HCT116 (cell line): ENCODE results near the gene ZNF543. TPM values are rescaled to one million over a fixed set of nuclear protein-coding genes. Genes with fewer than 3 reads are reported as not detected.

Experiments used
- ATAC-seq: fragments of 200-7000 bp; cut with Tn5 transposase; 2 replicates; pipeline ENCODE4 v1.9.1; 2020; ENCODE audit warnings: mild to moderate bottlenecking, moderate library complexity
- BruUV-seq: library from RNA; stranded (reverse); fragments of 400-500 nt; replicated peaks from 2 replicates; lab custom pipeline; 2021; lab: Mats Ljungman, UMichigan
- CTCF ChIA-PET: fragments of 300-600 bp; sonication (Branson Sonifier 250); formaldehyde crosslinking; loops from one replicate; lab custom pipeline; 2021; ENCODE audit warnings: antibody characterized with exemption; lab: Charles Lee
- POLR2A ChIA-PET: fragments of 300-600, 350-600 bp; sonication (Branson Sonifier 250); formaldehyde crosslinking; loops from one replicate; lab custom pipeline; 2021; ENCODE audit warnings: antibody characterized with exemption; lab: Charles Lee
- RAD21 ChIA-PET, 2 experiments: fragments of 300-600 bp; sonication (Branson Sonifier 250); formaldehyde crosslinking; loops; one replicate each; lab custom pipeline; 2023; ENCODE audit warnings: low total read pairs in 2 of 2; ENCODE audit not compliant: uncharacterized antibody in 2 of 2, unreplicated experiment in 2 of 2, low non-redundant PET in 1 of 2; lab: Charles Lee
- DNase-seq: peaks from one replicate; pipeline ENCODE4 v3.0.0-alpha.2; 2010; ENCODE audit warnings: low read depth, low spot score
- H2AFZ ChIP-seq: fragments of 200-600 bp; shearing (Covaris generic), sonication (generic); 2 replicates; pipeline ENCODE4 v1.6.1; 2017; ENCODE audit warnings: low read depth, mixed run types, mixed read lengths, antibody characterized with exemption, low read length; ENCODE audit not compliant: poor library complexity, severe bottlenecking
- H3K27ac ChIP-seq: 2 replicates; pipeline ENCODE4 v1.5.1; 2012; ENCODE audit warnings: low read depth, low read length
- H3K27me3 ChIP-seq: fragments of 200-600 bp; sonication (generic); 2 replicates; pipeline ENCODE4 v1.6.1; 2016; ENCODE audit warnings: mixed run types, low read length, mixed read lengths; ENCODE audit not compliant: insufficient read depth
- H3K36me3 ChIP-seq, 2 experiments: fragments of 200-500 bp in 1 of 2; fragments of 200-600 bp in 1 of 2; sonication (Bioruptor generic) in 1 of 2; sonication (generic) in 1 of 2; 2 replicates each; pipeline versions ENCODE4 v1.5.1 to v1.6.1; 2014 to 2016; ENCODE audit warnings: low read length in 2 of 2, inconsistent platforms in 1 of 2, mixed read lengths in 1 of 2, mixed run types in 1 of 2; ENCODE audit not compliant: insufficient read depth in 2 of 2, control insufficient read depth in 1 of 2
- H3K4me1 ChIP-seq, 2 experiments: fragments of 200-600 bp in 1 of 2; sonication (generic) in 1 of 2; 2 replicates each; pipeline versions ENCODE4 v1.5.1 to v1.6.1; 2012 to 2017; ENCODE audit warnings: low read length in 2 of 2, inconsistent platforms in 1 of 2, mild to moderate bottlenecking in 1 of 2, mixed read lengths in 1 of 2, mixed run types in 1 of 2, moderate library complexity in 1 of 2; ENCODE audit not compliant: insufficient read depth in 2 of 2, control insufficient read depth in 1 of 2
- H3K4me2 ChIP-seq: fragments of 200-600 bp; sonication (generic); 2 replicates; pipeline ENCODE4 v1.6.1; 2017; ENCODE audit warnings: mixed run types, low read length, mixed read lengths
- H3K4me3 ChIP-seq, 2 experiments: fragments of 200-600 bp in 1 of 2; sonication (generic) in 1 of 2; replicated peaks in 1 of 2; 2 replicates each; pipeline ENCODE4 v1.5.1; 2011 to 2016; ENCODE audit warnings: low read length in 2 of 2, control low read depth in 1 of 2, low read depth in 1 of 2, mild to moderate bottlenecking in 1 of 2, mixed read lengths in 1 of 2, mixed run types in 1 of 2
- H3K79me2 ChIP-seq: fragments of 200-600 bp; sonication (generic); 2 replicates; pipeline ENCODE4 v1.6.1; 2017; ENCODE audit warnings: mild to moderate bottlenecking, mixed run types, low read length, moderate library complexity, mixed read lengths; ENCODE audit not compliant: insufficient read depth
- H3K9ac ChIP-seq: fragments of 200-600 bp; sonication (generic); 2 replicates; pipeline ENCODE4 v1.6.1; 2016; ENCODE audit warnings: low read length, mixed read lengths
- H3K9me2 ChIP-seq: fragments of 200-600 bp; sonication (generic), shearing (Covaris generic); 2 replicates; pipeline ENCODE4 v1.6.1; 2017; ENCODE audit warnings: mixed run types, mild to moderate bottlenecking, moderate library complexity; ENCODE audit not compliant: insufficient read depth
- H3K9me3 ChIP-seq, 2 experiments: fragments of 200-500 bp in 1 of 2; fragments of 200-600 bp in 1 of 2; sonication (Bioruptor generic) in 1 of 2; sonication (generic) in 1 of 2; 2 replicates each; pipeline ENCODE4 v1.6.1; 2014 to 2017; ENCODE audit warnings: low read length in 2 of 2, mixed read lengths in 2 of 2, inconsistent platforms in 1 of 2, low read depth in 1 of 2, mild to moderate bottlenecking in 1 of 2, mixed run types in 1 of 2, moderate library complexity in 1 of 2; ENCODE audit not compliant: control insufficient read depth in 1 of 2, insufficient read depth in 1 of 2
- H4K20me1 ChIP-seq: fragments of 200-600 bp; sonication (generic), shearing (Covaris generic); 2 replicates; pipeline ENCODE4 v1.6.1; 2017; ENCODE audit warnings: mixed run types, mild to moderate bottlenecking, moderate library complexity; ENCODE audit not compliant: insufficient read depth
- ATF3 ChIP-seq: IDR thresholded peaks from 2 replicates; pipeline ENCODE4 v1.6.1; 2012
- CTCF ChIP-seq, 3 experiments: fragments of 200-600 bp in 1 of 3; sonication (generic) in 1 of 3; IDR thresholded peaks in 2 of 3; conservative IDR thresholded peaks in 1 of 3; 2 replicates each; pipeline ENCODE4 v1.5.1; 2012 to 2017; ENCODE audit warnings: low read depth in 2 of 3, low read length in 2 of 3, antibody characterized with exemption in 1 of 3, borderline replicate concordance in 1 of 3, control low read depth in 1 of 3, mild to moderate bottlenecking in 1 of 3, mixed read lengths in 1 of 3, mixed run types in 1 of 3, moderate library complexity in 1 of 3; ENCODE audit not compliant: insufficient read depth in 1 of 3
- ELF1 ChIP-seq: IDR thresholded peaks from 2 replicates; pipeline ENCODE4 v1.6.1; 2012; ENCODE audit warnings: low read depth, borderline replicate concordance
- EZH2 ChIP-seq: fragments of 200-600 bp; sonication (generic); IDR thresholded peaks from 2 replicates; pipeline ENCODE4 v1.6.1; 2017; ENCODE audit warnings: antibody characterized with exemption, mixed run types
- EZH2phosphoT487 ChIP-seq: fragments of 200-600 bp; IDR thresholded peaks from 2 replicates; pipeline ENCODE4 v1.6.1; 2018; ENCODE audit warnings: antibody characterized with exemption, borderline replicate concordance
- FOSL1 ChIP-seq: IDR thresholded peaks from 2 replicates; pipeline ENCODE4 v1.6.1; 2012; ENCODE audit warnings: low read depth
- JUND ChIP-seq: IDR thresholded peaks from 2 replicates; pipeline ENCODE4 v1.6.1; 2012
- REST ChIP-seq: IDR thresholded peaks from 2 replicates; pipeline ENCODE4 v1.6.1; 2012; ENCODE audit warnings: low read depth
- SP1 ChIP-seq: IDR thresholded peaks from 2 replicates; pipeline ENCODE4 v1.6.1; 2012; ENCODE audit warnings: low read depth
- SRF ChIP-seq: IDR thresholded peaks from 2 replicates; pipeline ENCODE4 v1.6.1; 2012; ENCODE audit warnings: low read depth
- TCF7L2 ChIP-seq: IDR thresholded peaks from 2 replicates; pipeline ENCODE4 v1.7.0; 2011; ENCODE audit warnings: borderline replicate concordance, inconsistent platforms; ENCODE audit not compliant: insufficient read depth, insufficient read length; ENCODE audit errors: extremely low read depth
- ZBTB33 ChIP-seq: IDR thresholded peaks from 2 replicates; pipeline ENCODE4 v1.6.1; 2011; ENCODE audit warnings: mild to moderate bottlenecking, low read length, moderate library complexity; ENCODE audit not compliant: insufficient replicate concordance; ENCODE audit errors: extremely low read depth
- ZNF274 ChIP-seq: fragments of 200-500 bp; sonication (Bioruptor generic); IDR thresholded peaks from 2 replicates; pipeline ENCODE4 v1.6.1; 2014; ENCODE audit warnings: mild to moderate bottlenecking, low read depth, low read length, inconsistent platforms
- intact Hi-C: fragments of 100-400 bp; cut with micrococcal nuclease; formaldehyde crosslinking; loops from 2 replicates; pipeline ENCODE4 v1.10.0; 2022
- total RNA-seq: library from RNA; stranded (reverse); gene quantifications from one replicate; pipeline ENCODE4 v1.2.1, GENCODE V29; 2021; ENCODE audit not compliant: unreplicated experiment

Gene ZNF543
- total RNA-seq, 1 experiment from 2014 or later, result 7.6 TPM

- TF ChIP-seq TCF7L2 (no peak), EZH2phosphoT487 (no peak), ELF1 (no peak), REST (no peak)
These were observed 46.5 kb downstream of the ZNF543 start (continued) for GRCh38 chr19:57366776-57367175.

GRCh38 chr19:57374179-57374578, 53.9 kb downstream of the ZNF543 start:
- no peak for ATAC-seq
- Histone ChIP-seq H3K4me3 (no peak overlapping the region), H3K4me1 (no peaks in the 10 kb centered on the region), H3K9ac (no peak overlapping the region), H3K79me2 (no peaks in the 10 kb centered on the region), H3K27me3 (no peaks in the 10 kb centered on the region), H3K36me3 (0 out of 4 replicates have a peak, but pooled peaks cover 0 to 8% of the 10 kb centered on the region in 2 experiments), H2AFZ (no peak overlapping the region), H3K4me2 (no peak overlapping the region), H3K9me2 (no peaks in the 10 kb centered on the region), H4K20me1 (no peaks in the 10 kb centered on the region), H3K27ac (no peak overlapping the region), H3K9me3 (peaks cover 21 to 25% of the 10 kb centered on the region in 2 experiments; a peak in 3 of 4 replicates)
- RAD21 ChIA-PET, result no interaction called here
- BruUV-seq, result no TSS peak
- no peak for DNase-seq
- intact Hi-C loops, result no loop called here
- POLR2A ChIA-PET, result no interaction called here
- CTCF ChIA-PET, result no interaction called here
- TF ChIP-seq SP1 (no peak), ZNF274 (no peak), JUND (no peak), SRF (no peak), ATF3 (no peak), REST (no peak), EZH2 (no peak), FOSL1 (no peak), CTCF (IDR thresholded peaks at IDR 0.05 in 2 of 3, conservative IDR thresholded peaks at IDR 0.05 in 1 of 3; ENCODE audit: borderline replicate concordance in 1 of 3, insufficient read depth in 1 of 3, low read depth in 2 of 3, low read length in 2 of 3) (no peak), ZBTB33 (no peak), EZH2phosphoT487 (no peak), ELF1 (no peak)
